Caco-2 (cell line): ENCODE measurements around the gene FMC1. TPM values are rescaled to one million over a fixed set of nuclear protein-coding genes. Genes with fewer than 3 reads are reported as not detected.

Source experiments
- BruUV-seq: library from RNA; stranded (reverse); fragments of 400-500 nt; replicated peaks from 2 replicates; lab custom pipeline; 2021; lab: Mats Ljungman, UMichigan
- CTCF ChIA-PET: fragments of 300-600 bp; sonication (Branson Sonifier 250); formaldehyde crosslinking; loops from one replicate; lab custom pipeline; 2022; ENCODE audit warnings: antibody characterized with exemption; lab: Charles Lee
- POLR2A ChIA-PET: fragments of 300-600 bp; sonication (Branson Sonifier 250); formaldehyde crosslinking; loops from one replicate; lab custom pipeline; 2022; ENCODE audit warnings: antibody characterized with exemption; lab: Charles Lee
- DNase-seq, 2 experiments: peaks; one replicate each; pipeline versions ENCODE4 v3.0.0 to v3.0.0-alpha.2; 2020 to 2022
- H3K27me3 ChIP-seq: replicated peaks from 2 replicates; pipeline ENCODE4 v1.6.0; 2011; ENCODE audit warnings: low read length; ENCODE audit not compliant: control insufficient read depth, insufficient read depth
- H3K36me3 ChIP-seq: 2 replicates; pipeline ENCODE4 v1.5.1; 2011; ENCODE audit warnings: low read length; ENCODE audit not compliant: control insufficient read depth, insufficient read depth
- H3K4me1 ChIP-seq: fragments of 250-450 bp; sonication (Bioruptor Pico); 2 replicates; pipeline ENCODE4 v1.5.1; 2020; ENCODE audit warnings: mild to moderate bottlenecking
- H3K4me3 ChIP-seq: 2 replicates; pipeline ENCODE4 v1.5.1; 2011; ENCODE audit warnings: low read depth, mild to moderate bottlenecking, control low read depth, low read length
- H3K9me3 ChIP-seq: fragments of 250-450 bp; sonication (Bioruptor Pico); 2 replicates; pipeline ENCODE4 v1.5.1; 2020; ENCODE audit warnings: mild to moderate bottlenecking, moderate library complexity
- H3K27ac Mint-ChIP-seq: one replicate; pipeline ENCODE4 v1.8.0; 2022; ENCODE audit warnings: mixed read lengths; ENCODE audit not compliant: unreplicated experiment
- H3K27me3 Mint-ChIP-seq: one replicate; pipeline ENCODE4 v1.8.0; 2022; ENCODE audit warnings: mixed read lengths; ENCODE audit not compliant: insufficient read depth, unreplicated experiment
- H3K36me3 Mint-ChIP-seq: one replicate; pipeline ENCODE4 v1.8.0; 2022; ENCODE audit warnings: mild to moderate bottlenecking, mixed read lengths; ENCODE audit not compliant: insufficient read depth, unreplicated experiment
- H3K4me1 Mint-ChIP-seq: one replicate; pipeline ENCODE4 v1.8.0; 2022; ENCODE audit warnings: low read depth, mixed read lengths; ENCODE audit not compliant: unreplicated experiment
- H3K4me3 Mint-ChIP-seq: one replicate; pipeline ENCODE4 v1.8.0; 2022; ENCODE audit warnings: mild to moderate bottlenecking, moderate library complexity, mixed read lengths; ENCODE audit not compliant: unreplicated experiment
- H3K9me3 Mint-ChIP-seq: one replicate; pipeline ENCODE4 v1.8.0; 2022; ENCODE audit warnings: mixed read lengths; ENCODE audit not compliant: unreplicated experiment
- CTCF ChIP-seq, 2 experiments: fragments of 200-600 bp in 1 of 2; IDR thresholded peaks; 1 replicate in 1 of 2; 2 replicates in 1 of 2; pipeline versions ENCODE4 v1.5.1 to v1.8.0; 2011 to 2022; ENCODE audit warnings: antibody characterized with exemption in 1 of 2, control low read depth in 1 of 2, inconsistent platforms in 1 of 2, low read depth in 1 of 2, low read length in 1 of 2, mild to moderate bottlenecking in 1 of 2, moderate library complexity in 1 of 2; ENCODE audit not compliant: insufficient read depth in 1 of 2, severe bottlenecking in 1 of 2, unreplicated experiment in 1 of 2
- intact Hi-C: fragments of 100-400 bp; cut with micrococcal nuclease; formaldehyde crosslinking; loops from one replicate; pipeline ENCODE4 v1.10.0; 2022; ENCODE audit not compliant: unreplicated experiment
- total RNA-seq: library from RNA; stranded (reverse); gene quantifications from 2 replicates; pipeline ENCODE4 v1.2.3, GENCODE V29; 2022

Gene FMC1
- total RNA-seq, 1 experiment from 2014 or later, result 15.1 TPM

GRCh38 chr7:139299296-139299695, 41.8 kb upstream of the FMC1 start:
- no TSS peak for BruUV-seq
- intact Hi-C loops, result loop anchor here (2.0 to 5.0 kb wide), 2 partner anchors 60 to 67 kb away; partner anchors contain the start of genes LUC7L2 and UBN2
- CTCF ChIA-PET, result no interaction called here

GRCh38 chr7:139300390-139300789, 40.7 kb upstream of the FMC1 start:
- Mint-ChIP-seq H3K4me1 (peaks cover 16% of the 10 kb centered on the region), H3K27ac (peak overlapping the region; percentile 50), H3K4me3 (no peak overlapping the region), H3K27me3 (no peaks in the 10 kb centered on the region), H3K36me3 (peaks cover 7% of the 10 kb centered on the region), H3K9me3 (no peaks in the 10 kb centered on the region)
- no peak for DNase-seq
- Histone ChIP-seq H3K4me3 (no peak overlapping the region), H3K9me3 (no peaks in the 10 kb centered on the region), H3K27me3 (no peaks in the 10 kb centered on the region), H3K36me3 (no peaks in the 10 kb centered on the region), H3K4me1 (peaks cover 49% of the 10 kb centered on the region)
- intact Hi-C loops, result no loop called here
- BruUV-seq, result no TSS peak
- POLR2A ChIA-PET, result no interaction called here
- CTCF ChIA-PET, result no interaction called here
- TF ChIP-seq CTCF (IDR thresholded peaks at IDR 0.05; ENCODE audit: insufficient read depth in 1 of 2, low read depth in 1 of 2, low read length in 1 of 2, severe bottlenecking in 1 of 2, unreplicated experiment in 1 of 2), result no peak

More at GRCh38 chr7:139299296-139299695, 41.8 kb upstream of the FMC1 start:
- H3K36me3 Mint-ChIP-seq, result peaks cover 6% of the 10 kb centered on the region
- DNase-seq, result no peak
- POLR2A ChIA-PET, result no interaction called here
- H3K9me3 Mint-ChIP-seq, result no peaks in the 10 kb centered on the region
- H3K4me3 Mint-ChIP-seq, result peak overlapping the region; percentile 11
- Histone ChIP-seq H3K4me3 (no peak overlapping the region), H3K4me1 (peaks cover 60% of the 10 kb centered on the region), H3K9me3 (no peaks in the 10 kb centered on the region), H3K36me3 (no peaks in the 10 kb centered on the region), H3K27me3 (no peaks in the 10 kb centered on the region)
- no peaks in the 10 kb centered on the region for H3K27me3 Mint-ChIP-seq
- H3K4me1 Mint-ChIP-seq, result peaks cover 22% of the 10 kb centered on the region
- no peak for TF ChIP-seq CTCF (IDR thresholded peaks at IDR 0.05; ENCODE audit: insufficient read depth in 1 of 2, low read depth in 1 of 2, low read length in 1 of 2, severe bottlenecking in 1 of 2, unreplicated experiment in 1 of 2)
- peak overlapping the region; percentile 50 for H3K27ac Mint-ChIP-seq

- ChIA-PET POLR2A (no interaction called here), CTCF (no interaction called here)
- no peak for DNase-seq
- peaks cover 4% of the 10 kb centered on the region for H3K4me1 Mint-ChIP-seq
- peaks cover 10% of the 10 kb centered on the region for H3K36me3 Mint-ChIP-seq
- Histone ChIP-seq H3K4me3 (no peak overlapping the region), H3K36me3 (no peaks in the 10 kb centered on the region; the same call in 1 of the 2 replicates), H3K9me3 (no peaks in the 10 kb centered on the region), H3K27me3 (no peaks in the 10 kb centered on the region), H3K4me1 (peaks cover 10% of the 10 kb centered on the region)
- no peak overlapping the region for H3K4me3 Mint-ChIP-seq
- H3K9me3 Mint-ChIP-seq, result no peaks in the 10 kb centered on the region
- intact Hi-C loops, result no loop called here
- no peak overlapping the region for H3K27ac Mint-ChIP-seq
- TF ChIP-seq CTCF (IDR thresholded peaks at IDR 0.05; ENCODE audit: insufficient read depth in 1 of 2, low read depth in 1 of 2, low read length in 1 of 2, severe bottlenecking in 1 of 2, unreplicated experiment in 1 of 2), result no peak
- no TSS peak for BruUV-seq
- no peaks in the 10 kb centered on the region for H3K27me3 Mint-ChIP-seq
Observed at GRCh38 chr7:139304517-139304916, 36.6 kb upstream of the FMC1 start.
